ENCODE data around the gene CTSL.
"Not testable (repeated sequence)": the region's sequence is repeated elsewhere in the genome, so short reads cannot be mapped to it uniquely, and the experiment has no call there.

Gene CTSL

GRCh38 chr9:87740209-87740608, 14.3 kb downstream of the CTSL start:
- TF ChIP-seq CTCF (IDR thresholded peaks at IDR 0.05; ENCODE audit: low read depth, low read length), result no peak
- H3K4me3 ChIP-seq (ENCODE audit: low read depth, low read length), result no peak overlapping the region
- no peak for DNase-seq (ENCODE audit: low read depth, low spot score)
- in situ Hi-C loops (cut with HindIII; ENCODE audit: low sequenced_read_pairs), result no loop called here

DNA sequence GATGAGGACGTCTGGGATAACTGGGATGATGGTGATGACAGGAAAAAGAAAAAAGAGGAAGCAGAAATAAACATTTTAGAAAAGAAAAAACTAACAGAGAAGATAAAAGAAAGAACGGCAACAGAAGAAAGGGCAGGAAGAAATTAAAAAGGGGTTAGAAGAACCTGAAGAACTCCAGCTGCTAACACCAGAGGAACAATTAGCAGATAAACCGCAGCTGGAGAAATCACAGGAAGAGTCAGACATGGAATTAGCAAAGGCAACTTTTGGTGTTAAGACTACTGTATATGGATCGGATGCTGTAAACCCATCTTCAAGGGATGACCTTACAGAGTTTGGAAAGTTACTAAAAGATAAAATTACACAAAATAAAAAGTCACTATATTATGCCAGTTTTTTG, 15.4 kb downstream of the CTSL start:
- in situ Hi-C loops (cut with HindIII; ENCODE audit: low sequenced_read_pairs), result no loop called here
- no peak for TF ChIP-seq CTCF (IDR thresholded peaks at IDR 0.05; ENCODE audit: low read depth, low read length)
- H3K4me3 ChIP-seq (ENCODE audit: low read depth, low read length), result no peak overlapping the region
- DNase-seq (ENCODE audit: low read depth, low spot score), result no peak

GRCh38 chr9:87741891-87742290, 16.0 kb downstream of the CTSL start:
- DNase-seq (ENCODE audit: low read depth, low spot score), result no peak
- H3K4me3 ChIP-seq (ENCODE audit: low read depth, low read length), result no peak overlapping the region
- TF ChIP-seq CTCF (IDR thresholded peaks at IDR 0.05; ENCODE audit: low read depth, low read length), result no peak
- in situ Hi-C loops (cut with HindIII; ENCODE audit: low sequenced_read_pairs), result no loop called here

GRCh38 chr9:87742813-87743428, 17.0 kb downstream of the CTSL start:
- no peak overlapping the region for H3K4me3 ChIP-seq (ENCODE audit: low read depth, low read length)
- DNase-seq (ENCODE audit: low read depth, low spot score), result no peak
- in situ Hi-C loops (cut with HindIII; ENCODE audit: low sequenced_read_pairs), result no loop called here
- TF ChIP-seq CTCF (IDR thresholded peaks at IDR 0.05; ENCODE audit: low read depth, low read length), result no peak

DNA sequence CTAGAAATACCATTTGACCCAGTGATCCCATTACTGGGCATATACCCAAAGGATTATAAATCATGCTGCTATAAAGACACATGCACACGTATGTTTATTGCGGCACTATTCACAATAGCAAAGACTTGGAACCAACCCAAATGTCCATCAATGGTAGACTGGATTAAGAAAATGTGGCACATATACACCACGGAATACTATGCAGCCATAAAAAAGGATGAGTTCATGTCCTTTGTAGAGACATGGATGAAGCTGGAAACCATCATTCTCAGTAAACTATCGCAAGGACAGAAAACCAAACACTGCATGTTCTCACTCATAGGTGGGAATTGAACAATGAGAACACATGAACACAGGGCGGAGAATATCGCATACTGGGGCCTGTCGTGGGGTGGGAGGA, 18.3 kb downstream of the CTSL start:
- in situ Hi-C loops (cut with HindIII; ENCODE audit: low sequenced_read_pairs); H3K4me3 ChIP-seq (ENCODE audit: low read depth, low read length); DNase-seq (ENCODE audit: low read depth, low spot score): not testable (repeated sequence)

DNA sequence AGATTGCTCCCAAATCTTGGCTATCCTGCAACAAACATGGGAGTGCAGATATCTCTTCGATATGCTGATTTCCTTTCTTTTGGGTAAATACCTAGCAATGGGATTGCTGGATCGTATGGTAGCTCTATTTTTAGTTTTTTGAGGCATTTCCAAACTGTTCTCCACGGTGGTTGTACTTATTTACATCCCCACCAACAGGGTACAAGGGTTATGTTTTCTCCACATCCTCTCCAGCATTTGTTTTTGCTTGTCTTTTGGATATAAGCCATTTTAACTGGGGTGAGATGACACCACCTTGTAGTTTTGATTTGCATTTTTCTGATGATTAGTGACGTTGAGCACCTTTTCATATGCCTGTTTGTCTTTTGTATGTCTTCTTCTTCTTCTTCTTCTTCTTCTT, 20.3 kb downstream of the CTSL start:
- in situ Hi-C loops (cut with HindIII; ENCODE audit: low sequenced_read_pairs), result no loop called here
- DNase-seq (ENCODE audit: low read depth, low spot score), result no peak
- no peak for TF ChIP-seq CTCF (IDR thresholded peaks at IDR 0.05; ENCODE audit: low read depth, low read length)
- H3K4me3 ChIP-seq (ENCODE audit: low read depth, low read length), result no peak overlapping the region

DNA sequence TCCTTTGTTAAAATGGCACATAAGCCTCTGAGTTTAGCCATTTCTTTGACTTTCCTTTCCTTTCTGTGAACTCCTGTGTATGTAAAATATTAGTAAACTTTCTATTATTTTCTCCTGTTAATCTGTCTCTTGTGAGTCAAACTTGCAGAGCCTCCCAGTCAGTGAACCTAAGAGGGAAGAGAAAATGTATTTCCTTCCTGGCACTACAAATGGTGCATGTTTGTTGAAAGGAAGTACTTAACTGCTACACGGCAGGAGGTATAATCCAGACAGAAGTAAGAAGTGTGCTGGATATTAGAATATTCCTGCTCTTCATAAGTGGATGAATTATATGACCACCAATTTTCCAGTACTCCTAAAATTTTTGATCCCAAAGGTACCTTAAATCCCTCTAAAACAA, 23.0 kb downstream of the CTSL start:
- H3K4me3 ChIP-seq (ENCODE audit: low read depth, low read length), result no peak overlapping the region
- no peak for TF ChIP-seq CTCF (IDR thresholded peaks at IDR 0.05; ENCODE audit: low read depth, low read length)
- in situ Hi-C loops (cut with HindIII; ENCODE audit: low sequenced_read_pairs), result no loop called here
- DNase-seq (ENCODE audit: low read depth, low spot score), result no peak

Data from astrocyte of the spinal cord (primary cell).